Measurements from ENCODE around the gene NDOR1.
A peak's percentile ranks its signal among the peaks of the same experiment; 100 is the strongest.

NDOR1 gene

GRCh38 chr9:137225699-137226331, 20.3 kb downstream of the NDOR1 start:
- ChIA-PET CTCF (interaction anchor here (0.6 to 3.3 kb wide), 12 partner anchors 9 to 458 kb away, joined by 3 to 37 read pairs (median 8); partner anchors contain the start of genes ANAPC2, SSNA1 and TPRN), POLR2A (ENCODE audit: low non-redundant PET) (interaction anchor here (1.0 to 2.3 kb wide), 5 partner anchors 9 to 96 kb away, joined by 3 to 16 read pairs (median 4); partner anchors contain the start of genes ANAPC2 and SSNA1)
- H3K27ac ChIP-seq = peak overlapping the region; percentile 95
- no peak for DNase-seq (ENCODE audit: low spot score)
- TF ChIP-seq CTCF (conservative IDR thresholded peaks at IDR 0.05; ENCODE audit: low read depth) = no peak

- peak; percentile 91 for DNase-seq (ENCODE audit: low spot score)
- CTCF ChIA-PET = interaction anchor here (0.6 to 3.3 kb wide), 21 partner anchors 9 to 473 kb away, joined by 3 to 37 read pairs (median 5); partner anchors contain the start of genes ANAPC2, SSNA1 and TPRN
- TF ChIP-seq CTCF (conservative IDR thresholded peaks at IDR 0.05; ENCODE audit: low read depth) = no peak
- POLR2A ChIA-PET (ENCODE audit: low non-redundant PET) = interaction anchor here (0.6 to 2.3 kb wide), 8 partner anchors 10 to 140 kb away, joined by 3 to 16 read pairs (median 4); partner anchors contain the start of genes ANAPC2, MAN1B1 and SSNA1
- peak overlapping the region; percentile 95 for H3K27ac ChIP-seq
Measured at GRCh38 chr9:137226338-137227053, 21.0 kb downstream of the NDOR1 start.

GRCh38 chr9:137227054-137227852, 21.8 kb downstream of the NDOR1 start, which contains the start of gene RNF224:
Gene RNF224 (plus strand): TSS chr9:137227502. CDS start chr9:137228336, 834 bp downstream.
- peak; percentile 88 for DNase-seq (ENCODE audit: low spot score)
- TF ChIP-seq CTCF (conservative IDR thresholded peaks at IDR 0.05; ENCODE audit: low read depth) = peak; percentile 99
- peak within 1 kb of the TSS; percentile 95 for H3K27ac ChIP-seq
- POLR2A ChIA-PET (ENCODE audit: low non-redundant PET) = interaction anchor here (0.6 to 2.3 kb wide), 10 partner anchors 10 to 140 kb away, joined by 3 to 16 read pairs (median 4); partner anchors contain the start of genes ANAPC2, MAN1B1, SSNA1 and TPRN
- CTCF ChIA-PET = interaction anchor here (0.5 to 3.3 kb wide), 30 partner anchors 8 to 472 kb away, joined by 3 to 37 read pairs (median 5); partner anchors contain the start of genes ANAPC2, DPP7, SSNA1 and TPRN

GRCh38 chr9:137227853-137228505, 22.5 kb downstream of the NDOR1 start:
- no peak for DNase-seq (ENCODE audit: low spot score)
- H3K27ac ChIP-seq = peak overlapping the region; percentile 95
- ChIA-PET POLR2A (ENCODE audit: low non-redundant PET) (interaction anchor here (0.7 to 2.3 kb wide), 4 partner anchors 27 to 98 kb away, joined by 3 to 16 read pairs (median 4); partner anchors contain the start of genes ANAPC2, SSNA1 and TPRN), CTCF (interaction anchor here (0.6 to 3.3 kb wide), 14 partner anchors 9 to 113 kb away, joined by 3 to 37 read pairs (median 10); partner anchors contain the start of genes ANAPC2, DPP7, SSNA1 and TPRN)
- TF ChIP-seq CTCF (conservative IDR thresholded peaks at IDR 0.05; ENCODE audit: low read depth) = peak; percentile 24; the same call in 1 of the 2 replicates

- TF ChIP-seq CTCF (conservative IDR thresholded peaks at IDR 0.05; ENCODE audit: low read depth) = no peak
- peak overlapping the region; percentile 95 for H3K27ac ChIP-seq
- no peak for DNase-seq (ENCODE audit: low spot score)
- POLR2A ChIA-PET (ENCODE audit: low non-redundant PET) = no interaction called here
- CTCF ChIA-PET = interaction anchor here (0.6 to 3.3 kb wide), 7 partner anchors 8 to 113 kb away, joined by 3 to 37 read pairs (median 9); partner anchors contain the start of genes ANAPC2, DPP7 and SSNA1
Measured at GRCh38 chr9:137228506-137228967, 23.0 kb downstream of the NDOR1 start.
